ENCODE results near the gene ZSCAN5B.

DNA sequence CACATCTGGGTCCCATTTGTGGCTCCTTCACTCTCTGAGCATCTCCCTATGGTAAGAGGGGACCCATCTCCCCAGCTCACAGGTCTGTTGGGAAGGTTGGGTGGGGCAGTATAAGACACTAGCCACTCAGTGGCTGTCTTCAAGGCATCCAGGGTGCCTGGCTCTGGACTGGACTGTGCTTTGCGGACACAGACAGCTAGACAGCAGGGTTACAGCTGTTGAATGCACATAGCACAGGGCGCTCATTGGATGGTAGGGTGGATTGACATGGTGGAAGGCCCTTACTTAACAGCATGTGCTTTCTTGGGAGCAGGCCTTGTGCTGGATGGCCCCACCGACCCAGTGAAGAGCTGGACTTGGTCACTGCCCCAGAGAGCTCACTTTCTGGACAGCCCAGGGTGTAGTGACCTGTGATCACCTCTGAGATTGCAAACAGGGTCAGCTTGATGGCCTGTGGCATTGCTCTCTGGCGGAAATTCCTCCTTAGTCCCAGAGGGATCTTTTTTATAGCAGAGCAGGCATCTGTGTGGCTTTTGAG lies 54.6 kb downstream of the ZSCAN5B start:
- TF ChIP-seq CTCF (IDR thresholded peaks at IDR 0.05) (no peak), ZFX (IDR thresholded peaks at IDR 0.05; ENCODE audit: borderline replicate concordance) (no peak)

Measured in 22Rv1 (cell line).